GM18951 (cell line): Measurements from ENCODE around the gene GPR153.

Source experiments
- POLR2A ChIP-seq: IDR thresholded peaks from 4 replicates; pipeline ENCODE4 v1.6.1; 2011; ENCODE audit warnings: mild to moderate bottlenecking; ENCODE audit not compliant: insufficient read length, insufficient read depth; ENCODE audit errors: extremely low read depth
- in situ Hi-C: fragments of 300-500 bp; cut with MboI; formaldehyde crosslinking; loops from one replicate; pipeline ENCODE4 v1.12.0; 2022; ENCODE audit warnings: low sequenced_read_pairs, mixed read lengths, inconsistent platforms; ENCODE audit not compliant: unreplicated experiment

GPR153 gene

GRCh38 chr1:6248161-6248776, 12.6 kb downstream of the GPR153 start:
- no peak for TF ChIP-seq POLR2A
- in situ Hi-C loops, result no loop called here

GRCh38 chr1:6247651-6248050, 13.2 kb downstream of the GPR153 start:
- TF ChIP-seq POLR2A, result no peak
- in situ Hi-C loops, result no loop called here

DNA sequence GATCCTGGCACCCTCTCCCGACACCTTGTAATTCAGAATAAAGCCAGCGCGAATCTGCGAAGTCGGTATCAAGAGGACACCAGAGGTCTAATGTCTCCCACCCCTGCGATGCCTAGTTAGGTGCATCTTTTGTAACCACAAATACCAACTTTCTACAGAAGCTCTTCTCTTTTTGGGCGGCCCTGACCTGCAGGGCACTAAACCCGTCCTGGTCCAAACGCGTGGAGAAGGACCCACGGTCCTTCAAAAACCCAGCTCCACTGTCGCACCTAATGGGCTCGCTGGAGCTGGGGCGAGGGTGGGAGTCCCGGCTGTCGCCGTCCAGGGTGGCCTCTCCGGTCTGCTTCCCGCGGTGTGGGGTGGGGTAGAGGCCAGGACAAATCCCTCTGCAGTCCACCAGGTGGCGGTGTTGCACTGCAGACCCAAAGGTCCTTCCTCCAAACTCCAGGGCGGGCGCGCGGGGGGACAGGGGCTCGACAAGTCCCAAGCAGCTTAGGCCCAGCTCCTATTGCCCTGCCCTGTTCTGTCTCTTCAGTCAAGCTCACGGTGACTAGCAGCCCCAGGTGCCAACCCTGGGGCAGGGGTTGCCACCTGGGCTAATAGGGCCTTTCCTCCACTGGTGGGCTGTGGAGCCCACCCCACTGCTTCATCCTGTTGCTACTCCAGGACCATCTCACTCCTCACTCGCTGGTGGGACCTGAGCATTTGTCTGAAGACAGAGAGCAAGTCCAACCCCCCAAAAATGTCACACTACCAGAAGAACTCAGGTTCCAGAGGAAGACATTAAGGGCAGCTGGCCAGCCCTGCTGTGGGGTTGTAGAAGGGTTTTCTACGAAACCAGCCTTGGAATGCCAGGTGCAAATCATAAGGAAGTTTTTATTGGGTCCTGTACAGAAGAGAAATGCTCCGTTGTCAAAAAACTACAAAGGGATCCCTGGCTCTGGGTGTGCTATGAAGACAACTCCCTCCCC, 14.1 kb downstream of the GPR153 start:
- TF ChIP-seq POLR2A, result no peak
- in situ Hi-C loops, result no loop called here

DNA sequence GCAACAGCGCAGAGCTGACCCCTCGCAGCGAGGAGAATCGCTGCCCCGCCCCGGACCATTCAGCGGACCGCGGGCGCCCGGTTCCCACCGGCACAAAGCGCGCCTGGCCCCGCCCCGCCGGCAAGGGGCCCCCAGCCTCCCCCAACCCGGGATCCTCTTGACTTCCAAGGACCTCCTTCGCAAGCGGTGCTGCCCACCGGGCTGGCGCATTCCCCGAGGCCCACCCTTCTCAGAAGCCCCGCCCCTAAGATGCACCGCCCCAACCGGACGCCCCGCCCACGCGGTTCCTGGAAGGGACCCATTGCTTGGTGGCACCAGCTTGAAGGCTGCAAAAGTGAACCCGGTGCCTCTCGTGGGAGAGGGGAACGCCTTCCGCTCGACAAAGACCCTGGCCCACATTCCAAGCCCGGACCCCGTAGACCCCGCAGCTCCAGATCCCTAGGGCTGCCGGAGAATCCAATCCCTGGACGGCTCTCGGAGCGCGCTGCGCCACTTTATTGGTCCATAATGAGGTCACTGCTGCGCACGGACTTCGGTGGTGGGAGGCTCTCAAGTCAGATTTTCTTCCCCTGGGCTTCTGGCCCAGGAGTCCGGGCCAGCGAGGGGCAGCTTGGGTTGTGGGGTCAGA, 14.9 kb downstream of the GPR153 start:
- TF ChIP-seq POLR2A, result no peak
- in situ Hi-C loops, result no loop called here

DNA sequence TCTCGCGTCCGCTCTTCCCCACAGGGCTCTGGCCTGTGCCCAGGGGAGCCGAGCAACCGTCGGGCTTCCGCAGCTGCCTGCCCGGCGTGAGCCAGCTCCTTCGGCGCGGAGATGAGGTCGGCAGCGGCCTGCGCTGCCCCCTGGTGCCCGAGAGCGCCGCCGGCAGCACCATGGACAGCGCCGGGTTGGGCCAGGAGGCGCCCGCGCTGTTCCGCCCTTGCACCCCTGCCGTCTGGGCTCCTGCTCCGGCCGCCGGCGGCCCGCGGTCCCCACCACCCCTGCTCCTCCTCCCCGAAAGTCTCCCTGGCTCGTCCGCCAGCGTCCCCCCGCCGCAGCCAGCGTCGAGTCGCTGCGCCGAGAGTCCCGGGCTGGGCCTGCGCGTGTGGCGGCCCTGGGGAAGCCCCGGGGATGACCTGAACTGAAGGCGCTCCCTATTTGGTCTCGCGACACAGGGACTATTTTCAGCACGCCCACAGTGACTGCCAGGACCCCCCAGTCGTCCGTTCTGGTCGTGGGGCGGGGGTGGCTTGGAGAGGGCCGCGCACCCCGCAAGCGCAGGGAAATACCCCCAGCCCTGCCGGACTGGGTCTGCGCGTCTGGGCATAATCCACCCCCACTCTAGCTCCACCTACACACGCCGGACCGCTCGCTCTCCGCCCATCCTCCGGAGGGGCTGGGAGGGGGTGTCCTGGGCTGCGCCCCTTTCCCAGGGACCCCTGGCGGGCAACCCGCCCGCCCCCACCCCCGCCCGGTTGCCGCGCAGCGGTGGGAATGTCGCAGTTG, 15.6 kb downstream of the GPR153 start:
- no peak for TF ChIP-seq POLR2A
- in situ Hi-C loops, result no loop called here

DNA sequence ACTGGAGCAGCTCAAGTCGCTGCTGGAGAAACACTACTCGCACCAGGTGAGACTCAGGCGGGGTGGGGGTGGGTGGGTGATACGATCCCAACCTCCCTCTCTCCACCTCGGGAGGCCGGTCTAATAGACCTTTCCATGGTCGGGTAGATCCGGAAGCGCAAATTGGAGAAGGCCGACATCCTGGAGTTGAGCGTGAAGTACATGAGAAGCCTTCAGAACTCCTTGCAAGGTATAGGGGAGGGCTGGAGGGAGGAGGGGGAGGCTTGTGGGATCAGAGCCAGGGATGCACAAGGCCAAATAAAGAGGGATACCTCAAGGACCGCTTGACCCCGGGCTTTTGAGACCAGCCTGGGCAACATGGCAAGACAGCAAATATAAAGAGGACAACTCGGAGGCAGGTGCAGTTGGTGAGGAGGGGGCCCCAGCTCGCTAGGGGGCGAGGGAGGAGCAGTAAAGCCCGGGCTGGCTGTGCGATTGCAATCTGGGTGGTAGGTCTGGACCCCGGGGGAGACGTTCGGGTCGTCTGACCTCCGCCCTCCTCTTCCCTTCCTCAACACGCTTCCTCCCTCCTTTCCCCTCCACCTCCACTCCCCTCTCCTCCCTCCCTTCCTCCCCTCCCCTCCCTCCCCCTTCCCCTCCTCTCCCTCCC, 16.4 kb downstream of the GPR153 start:
- in situ Hi-C loops, result no loop called here

GRCh38 chr1:6243993-6244392, 16.9 kb downstream of the GPR153 start, which contains the start of gene HES3:
TSS of gene HES3 (plus strand) at chr1:6244179. CDS start at chr1:6244366, 187 bp downstream.
- TF ChIP-seq POLR2A, result no peak

More for the DNA sequence above, 16.4 kb downstream of the GPR153 start:
- TF ChIP-seq POLR2A, result no peak

GRCh38 chr1:6243053-6243834, 17.7 kb downstream of the GPR153 start:
- TF ChIP-seq POLR2A, result no peak
- in situ Hi-C loops, result no loop called here

More at GRCh38 chr1:6243993-6244392, 16.9 kb downstream of the GPR153 start, which contains the start of gene HES3:
- in situ Hi-C loops, result no loop called here

DNA sequence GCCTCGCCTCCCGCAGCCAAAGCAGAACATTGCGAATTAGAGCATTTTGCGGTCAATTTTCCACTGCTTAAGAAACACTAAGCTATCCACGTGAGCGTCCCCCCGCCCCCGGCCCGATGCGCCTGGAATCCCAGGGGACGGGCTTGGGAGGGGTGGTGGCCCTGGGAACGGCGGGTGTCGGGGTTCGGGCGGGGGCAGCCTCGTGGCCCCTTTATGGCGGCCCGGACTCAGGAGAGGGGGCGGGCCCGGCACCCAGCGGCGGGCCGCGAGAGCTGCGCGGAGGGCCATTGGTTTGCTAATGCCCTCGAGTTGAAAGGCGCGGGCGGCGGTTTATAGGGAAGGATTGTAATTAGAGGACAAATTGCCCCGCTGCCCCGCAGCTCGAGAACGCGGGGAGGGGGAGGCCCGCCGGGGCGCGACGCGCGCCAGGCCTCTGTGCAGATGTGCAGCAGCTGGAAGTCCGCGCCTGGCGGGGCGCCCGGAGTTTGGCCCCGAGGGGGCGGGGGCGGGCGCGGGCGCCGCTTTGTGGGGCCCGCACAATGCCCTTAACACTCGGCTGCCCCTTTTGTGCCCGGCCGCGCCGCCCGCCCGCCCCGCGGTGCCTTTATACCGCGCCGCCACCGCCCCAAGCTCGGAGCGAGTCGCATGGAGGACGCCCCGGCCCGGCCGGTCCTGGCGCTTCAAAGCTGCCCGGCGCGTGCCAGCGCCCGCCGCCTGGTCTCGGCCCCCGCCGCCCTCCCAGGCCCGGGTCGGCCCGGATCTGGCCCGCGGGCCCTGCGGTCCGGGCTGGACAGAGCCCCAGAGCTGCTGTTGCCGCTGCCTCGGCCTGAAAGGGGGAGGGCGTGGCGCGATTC, 18.8 kb downstream of the GPR153 start:
- in situ Hi-C loops, result no loop called here
- TF ChIP-seq POLR2A, result no peak

DNA sequence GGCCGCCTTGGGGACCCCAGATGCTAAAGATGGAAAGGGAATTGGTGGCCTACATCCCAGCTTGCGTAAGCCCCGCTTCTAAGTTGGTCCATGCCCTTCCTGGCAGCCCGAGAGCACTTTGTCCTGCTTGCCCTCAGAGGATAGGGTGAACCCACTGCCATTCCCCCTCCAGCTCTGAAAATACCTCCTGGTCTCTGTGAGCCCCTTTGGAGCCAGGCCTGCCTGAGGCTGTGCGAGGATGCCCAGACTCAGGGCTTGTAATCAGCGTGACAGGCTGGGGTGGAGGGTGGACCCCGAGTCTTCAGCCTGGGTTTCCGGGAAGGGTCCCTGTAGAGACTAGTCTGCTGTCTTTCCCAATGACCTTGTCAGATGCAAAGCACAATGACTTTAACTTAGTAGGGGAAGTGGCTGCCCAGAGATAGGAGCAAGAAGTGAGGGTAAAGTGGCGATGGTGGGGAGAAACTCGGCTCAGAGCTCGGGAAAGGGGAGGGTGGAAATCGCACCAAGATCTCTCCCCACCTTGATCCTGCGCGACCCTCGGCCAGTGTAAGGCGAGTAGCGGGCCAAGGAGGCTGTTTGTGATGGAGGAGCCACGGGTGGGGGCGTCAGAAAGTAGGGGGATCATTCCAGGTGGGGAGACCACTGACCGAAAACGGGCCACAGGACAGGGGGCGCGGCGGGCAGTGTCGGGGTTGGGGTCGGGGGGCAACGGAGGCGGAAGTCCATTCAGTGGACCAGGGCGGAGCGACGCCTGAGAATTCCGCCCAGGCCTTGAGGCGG, 19.6 kb downstream of the GPR153 start:
- in situ Hi-C loops, result no loop called here
- TF ChIP-seq POLR2A, result no peak
